Effector CD4-positive, alpha-beta T cell (primary cell): ENCODE measurements around the gene GRPEL2.

Source experiments
- DNase-seq: peaks from one replicate; pipeline ENCODE4 v3.0.0-alpha.2; 2020

The GRPEL2 gene

GRCh38 chr5:149358294-149358651 is 13.0 kb downstream of the GRPEL2 start:
- DNase-seq = peak; percentile 26

GRCh38 chr5:149358868-149359495 is 13.7 kb downstream of the GRPEL2 start:
- DNase-seq = no peak

GRCh38 chr5:149360272-149360671 is 15.0 kb downstream of the GRPEL2 start:
- DNase-seq = no peak

- DNase-seq = no peak
These were observed 17.2 kb downstream of the GRPEL2 start for GRCh38 chr5:149362541-149362940.

GRCh38 chr5:149363358-149363757 is 18.1 kb downstream of the GRPEL2 start:
- DNase-seq = no peak

GRCh38 chr5:149363936-149364335 is 18.6 kb downstream of the GRPEL2 start:
- no peak for DNase-seq

GRCh38 chr5:149364719-149365118 is 19.4 kb downstream of the GRPEL2 start:
- no peak for DNase-seq

- DNase-seq = no peak
These were observed 20.1 kb downstream of the GRPEL2 start for GRCh38 chr5:149365418-149365817.

GRCh38 chr5:149366169-149366729 is 20.9 kb downstream of the GRPEL2 start:
- no peak for DNase-seq

GRCh38 chr5:149367249-149367971 is 22.1 kb downstream of the GRPEL2 start:
- DNase-seq = peak; percentile 35

GRCh38 chr5:149367972-149368645 is 22.8 kb downstream of the GRPEL2 start:
- no peak for DNase-seq

- no peak for DNase-seq
These were observed 25.6 kb downstream of the GRPEL2 start for GRCh38 chr5:149370878-149371277.

- peak; percentile 62 for DNase-seq
These were observed 26.1 kb downstream of the GRPEL2 start for GRCh38 chr5:149371296-149371962.

GRCh38 chr5:149372076-149372795 is 26.9 kb downstream of the GRPEL2 start:
- DNase-seq = no peak

GRCh38 chr5:149372932-149373331 is 27.6 kb downstream of the GRPEL2 start:
- no peak for DNase-seq

- DNase-seq = no peak
These were observed 29.0 kb downstream of the GRPEL2 start for GRCh38 chr5:149374303-149374702.

GRCh38 chr5:149374801-149375200 is 29.5 kb downstream of the GRPEL2 start:
- no peak for DNase-seq

- no peak for DNase-seq
These were observed 30.1 kb downstream of the GRPEL2 start for GRCh38 chr5:149375434-149375833.

- DNase-seq = no peak
These were observed 30.8 kb downstream of the GRPEL2 start for GRCh38 chr5:149376104-149376503.

- DNase-seq = no peak
These were observed 31.6 kb downstream of the GRPEL2 start for GRCh38 chr5:149376711-149377447.

GRCh38 chr5:149378241-149378820 is 33.0 kb downstream of the GRPEL2 start:
- no peak for DNase-seq
